Stimulated activated CD8-positive, alpha-beta memory T cell treated with anti-CD3 and anti-CD28 coated beads, Interleukin-4, amount 100 ng/mL, for 48 hours (primary cell): ENCODE measurements around the gene GARS1.

Experiments
- DNase-seq: peaks from one replicate; pipeline ENCODE4 v3.0.0-alpha.2; 2020

Gene GARS1

DNA sequence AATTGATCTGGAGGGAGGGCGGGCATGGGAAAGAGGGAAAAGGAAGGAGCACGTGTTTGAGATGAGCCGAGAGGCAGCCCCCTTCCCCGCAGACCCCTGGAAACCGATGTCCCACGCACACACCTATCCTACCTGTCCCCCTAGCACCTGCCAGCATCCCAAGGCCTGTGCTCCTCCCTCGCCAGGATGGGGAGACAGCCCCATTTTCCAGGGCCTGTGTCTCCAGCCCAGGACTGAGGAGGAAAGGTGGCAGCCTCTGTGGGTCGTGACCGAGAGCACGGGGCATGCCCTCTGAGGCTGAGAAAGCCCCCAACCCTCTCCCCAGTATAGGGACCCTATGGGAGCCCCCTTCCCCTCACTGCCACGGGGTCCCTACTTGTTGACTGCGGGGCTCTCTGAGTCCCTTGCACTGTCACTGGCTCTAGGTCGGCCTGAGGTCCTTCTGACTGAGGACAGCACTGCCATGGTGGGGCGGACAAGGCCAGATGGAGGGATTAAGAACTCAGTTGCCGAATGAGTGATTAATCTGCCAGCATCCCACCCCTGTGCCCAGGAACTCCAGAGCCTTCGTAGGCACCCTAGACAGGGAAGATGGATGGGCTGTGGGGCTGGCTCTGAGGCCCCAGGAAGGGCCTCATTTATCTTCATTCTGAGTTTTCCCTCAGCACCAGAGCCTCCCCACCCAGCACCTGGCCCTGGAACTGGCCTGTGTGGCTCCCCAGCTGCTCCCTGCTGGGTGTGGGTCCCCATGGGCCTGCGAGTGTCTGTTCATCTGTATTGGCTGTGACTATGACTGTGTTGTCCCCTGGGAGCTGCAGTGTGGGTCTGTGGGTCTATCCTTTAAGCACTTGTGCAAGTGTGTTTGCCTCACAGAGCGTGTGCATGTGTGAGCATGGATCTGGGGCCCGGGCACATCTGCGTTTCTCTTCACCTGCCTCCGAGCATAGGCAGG, 61.6 kb downstream of the GARS1 start:
- DNase-seq, result no peak

- DNase-seq, result no peak
These were observed 62.5 kb downstream of the GARS1 start for GRCh38 chr7:30657131-30657530.

DNA sequence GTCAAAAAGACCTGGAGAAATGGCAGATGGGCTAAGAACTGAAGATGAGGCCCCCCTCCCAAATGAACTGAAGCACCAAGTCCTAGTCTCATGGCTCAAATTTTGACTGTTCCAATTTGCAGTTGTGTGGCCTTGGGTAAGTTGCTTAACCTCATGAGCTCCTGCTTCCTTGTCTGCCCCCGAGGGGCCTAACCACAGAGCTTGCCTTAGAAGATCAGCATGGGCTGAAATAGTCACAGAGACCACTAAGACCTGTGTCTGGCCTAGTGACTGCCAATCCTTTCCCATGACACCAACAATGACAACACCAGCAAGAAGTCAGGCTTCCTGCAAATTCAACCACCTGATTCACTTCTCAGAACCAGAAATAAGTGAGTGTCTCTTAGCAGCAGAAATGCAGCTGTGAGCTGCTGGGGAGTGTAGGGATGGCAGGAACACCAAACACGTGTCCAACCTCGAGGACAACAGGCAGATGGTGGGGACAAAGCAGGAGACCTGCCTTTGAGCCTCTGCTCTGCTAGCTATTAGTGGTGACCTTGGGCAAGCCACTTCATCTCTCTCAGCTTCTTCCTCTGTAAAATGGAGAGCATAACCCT, 63.9 kb downstream of the GARS1 start:
- DNase-seq, result no peak

- no peak for DNase-seq
These were observed 64.6 kb downstream of the GARS1 start for GRCh38 chr7:30659312-30659711.

DNA sequence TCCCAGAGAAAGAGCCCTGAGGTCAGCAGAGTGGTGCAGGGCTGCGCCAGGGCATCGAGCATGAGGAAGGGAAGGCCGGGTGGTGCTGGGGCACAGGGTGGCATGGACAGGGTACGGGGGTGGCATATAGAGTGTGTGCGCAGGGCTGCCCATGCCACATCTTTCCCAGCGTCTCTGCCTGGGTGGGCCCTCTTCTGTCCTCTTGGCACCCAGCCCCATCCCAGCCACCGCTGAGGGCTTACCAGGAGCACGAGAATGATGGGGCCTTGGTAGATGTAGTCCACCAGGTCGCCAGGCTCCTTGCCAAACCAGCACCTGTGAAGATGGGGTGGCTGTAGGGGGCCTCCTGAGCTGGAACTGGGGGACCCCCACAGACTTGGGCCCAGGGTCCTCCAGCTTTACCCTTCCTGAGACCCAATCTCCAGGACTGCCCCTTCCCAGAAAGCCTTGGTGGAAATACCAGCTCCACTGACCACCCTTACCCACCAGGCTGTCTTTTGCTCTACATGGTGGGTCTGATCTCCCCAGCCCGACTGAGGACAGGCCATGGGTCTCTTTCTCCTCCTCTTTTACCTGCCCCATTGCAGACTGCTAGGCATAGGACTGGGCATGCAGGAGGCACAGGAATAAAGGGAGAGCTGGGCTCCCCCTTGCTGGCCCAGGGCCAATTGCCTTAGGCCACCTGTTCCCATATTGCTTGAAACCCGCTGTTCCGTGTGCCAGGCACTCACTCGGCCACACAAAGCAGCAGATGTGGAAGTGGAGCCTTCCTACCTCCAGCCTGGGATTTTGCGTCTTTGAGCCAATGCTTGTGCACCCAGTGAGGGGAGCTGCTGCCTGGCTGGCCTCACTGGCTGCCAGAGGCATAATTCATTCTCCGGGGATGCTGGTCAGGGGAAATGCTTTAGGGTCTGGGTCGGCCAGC, 65.9 kb downstream of the GARS1 start:
- DNase-seq, result no peak

DNA sequence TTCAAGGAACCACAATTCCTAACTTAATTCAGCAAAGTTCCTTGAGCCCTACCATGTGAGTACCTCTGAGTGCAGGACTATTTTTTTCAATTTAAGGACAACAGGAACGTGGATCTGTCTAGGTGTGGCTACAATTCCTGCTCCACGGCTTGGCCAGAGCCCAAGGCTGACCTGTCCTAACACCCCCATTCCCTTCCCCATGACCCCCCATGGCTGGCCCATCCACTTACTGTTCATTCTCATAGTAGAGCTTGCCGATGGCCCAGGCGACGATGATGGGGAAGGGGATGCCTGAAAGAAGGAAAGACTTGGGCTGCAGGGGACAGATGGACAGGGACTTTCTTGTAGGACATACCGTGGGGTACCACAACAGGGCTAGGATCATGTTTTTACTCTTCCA, 67.2 kb downstream of the GARS1 start:
- DNase-seq, result no peak

DNA sequence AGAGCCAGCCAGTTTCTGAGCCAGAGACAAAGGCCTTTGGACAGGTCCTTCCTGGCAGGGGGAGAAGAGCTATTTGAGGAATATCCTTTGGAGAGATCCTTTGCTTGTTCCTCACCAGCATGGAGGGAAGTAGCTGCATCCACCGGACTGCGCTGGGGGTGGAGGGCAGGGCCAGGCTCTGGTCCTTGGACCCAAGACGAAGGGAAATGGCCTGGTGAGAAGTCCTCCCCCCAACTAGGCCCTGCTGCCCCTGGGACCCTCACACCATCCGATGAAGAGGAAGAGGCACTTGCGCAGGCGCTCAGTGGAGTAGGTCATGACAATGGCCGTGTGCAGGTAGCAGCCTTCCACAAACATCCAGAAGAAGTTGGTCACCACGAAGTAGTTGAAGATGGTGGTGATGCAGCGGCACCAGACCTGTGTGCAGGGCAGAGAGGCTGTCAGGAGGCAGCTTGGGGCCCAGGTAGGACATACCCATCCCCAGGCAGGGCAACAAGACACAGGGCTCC, 67.8 kb downstream of the GARS1 start:
- no peak for DNase-seq

DNA sequence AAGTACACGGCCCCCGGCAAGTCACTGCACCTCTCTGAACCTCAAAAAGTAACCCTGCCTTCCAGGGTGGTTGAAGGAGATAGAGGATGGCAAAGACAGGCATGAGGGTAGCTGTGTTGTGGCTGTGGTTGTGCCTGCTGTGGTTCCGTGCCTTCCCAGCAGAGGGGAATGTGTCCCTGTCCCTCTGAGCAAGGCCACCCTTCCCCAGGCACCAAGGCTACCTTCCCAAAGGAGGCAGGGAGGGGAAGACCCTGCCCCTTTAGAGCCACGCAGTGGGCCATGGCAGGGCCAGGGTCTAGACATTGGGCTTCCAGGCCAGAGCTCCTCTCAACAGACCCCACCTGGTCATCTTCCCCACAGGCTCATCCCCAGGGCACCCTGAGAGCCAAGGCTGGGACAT, 68.7 kb downstream of the GARS1 start:
- DNase-seq, result no peak

DNA sequence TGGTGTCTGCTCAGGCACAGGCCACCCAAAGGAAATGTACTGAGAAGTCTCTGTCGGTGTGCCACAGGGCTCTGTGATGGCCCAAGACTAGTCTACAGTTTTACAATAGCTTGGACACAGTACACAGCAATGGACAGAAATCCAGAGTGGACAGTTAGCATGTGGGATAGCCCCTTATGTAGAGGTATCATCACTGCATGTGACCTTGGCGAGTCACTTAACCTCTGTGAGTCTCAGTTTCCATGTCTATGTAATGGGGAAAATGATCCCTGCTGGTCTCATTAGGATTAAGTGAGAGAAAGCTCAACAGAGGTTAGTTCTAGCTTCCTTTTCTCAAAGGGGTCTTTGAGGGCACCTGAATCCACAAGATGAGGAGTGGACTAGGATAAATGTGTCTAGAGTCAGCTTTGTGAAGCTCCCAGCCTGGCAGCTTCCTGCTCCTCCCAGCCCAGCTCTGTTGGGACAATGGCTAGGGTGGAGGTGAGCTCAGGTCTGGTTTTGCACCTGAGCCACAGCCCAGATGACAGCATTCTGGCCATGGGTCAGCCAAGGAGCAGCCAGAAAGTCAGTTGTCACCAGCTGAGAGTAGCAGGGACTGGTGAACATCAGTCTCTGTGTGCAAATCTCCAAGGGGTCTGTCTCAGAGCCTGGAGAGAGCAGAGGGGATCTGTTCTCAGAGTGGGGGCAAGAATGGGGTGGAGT, 69.7 kb downstream of the GARS1 start:
- DNase-seq, result no peak

DNA sequence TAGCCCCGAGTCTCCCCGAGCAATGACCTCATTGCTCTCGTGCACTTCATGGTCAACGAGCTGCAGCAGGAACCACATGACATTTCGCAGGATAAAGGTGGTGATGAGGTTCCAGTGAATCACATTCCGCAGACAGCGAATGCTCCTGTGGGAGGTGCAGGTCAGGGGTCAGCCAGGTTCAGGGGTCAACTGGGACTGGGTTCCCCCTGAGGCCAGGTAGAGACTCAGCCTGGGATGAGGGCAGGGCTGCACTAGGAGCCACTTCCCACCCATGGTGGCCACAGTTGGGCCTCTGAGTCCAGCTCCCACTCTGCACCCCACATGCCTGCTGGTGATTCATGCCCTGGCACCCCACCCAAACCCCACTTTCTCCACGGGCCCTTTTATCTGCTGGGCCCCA, 70.4 kb downstream of the GARS1 start:
- DNase-seq, result no peak

DNA sequence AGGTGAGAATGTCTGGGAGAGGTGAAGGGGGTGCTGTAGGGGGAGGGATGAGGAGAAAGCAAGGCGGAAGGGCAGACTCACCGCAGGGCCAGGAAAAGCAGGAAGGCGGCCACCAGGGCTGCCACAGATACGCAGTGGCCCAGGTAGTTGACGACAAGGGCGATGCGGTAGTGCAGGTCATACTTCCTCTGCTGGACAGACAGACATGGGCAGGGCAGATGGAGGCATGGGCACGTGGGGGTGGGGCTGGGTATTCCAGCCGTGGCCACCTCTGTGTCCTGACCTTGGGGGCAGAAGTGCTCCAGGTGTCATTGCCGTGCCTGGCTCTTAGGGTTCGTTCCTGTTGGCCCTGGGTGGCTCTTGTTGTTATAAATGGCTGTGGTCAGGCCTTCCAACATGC, 70.8 kb downstream of the GARS1 start:
- DNase-seq, result no peak

DNA sequence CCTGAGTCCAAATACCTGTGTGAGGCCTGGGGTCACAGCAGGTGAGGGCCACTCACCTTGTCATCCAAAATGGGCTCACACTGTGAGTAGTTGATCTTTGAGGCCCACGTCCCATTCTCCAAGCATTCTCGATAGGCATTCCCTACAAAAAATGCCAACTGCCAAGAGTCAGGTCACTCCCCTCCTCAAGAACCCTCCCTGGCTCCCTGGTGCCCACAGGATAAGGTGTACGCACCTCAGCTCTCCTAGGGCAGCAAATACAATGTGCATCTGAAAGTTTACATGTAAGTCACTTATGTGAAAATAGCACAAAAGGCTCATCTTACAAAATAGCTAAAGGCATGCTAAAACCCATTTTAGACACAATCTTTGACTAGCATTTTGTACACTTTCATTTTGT, 72.5 kb downstream of the GARS1 start:
- no peak for DNase-seq

DNA sequence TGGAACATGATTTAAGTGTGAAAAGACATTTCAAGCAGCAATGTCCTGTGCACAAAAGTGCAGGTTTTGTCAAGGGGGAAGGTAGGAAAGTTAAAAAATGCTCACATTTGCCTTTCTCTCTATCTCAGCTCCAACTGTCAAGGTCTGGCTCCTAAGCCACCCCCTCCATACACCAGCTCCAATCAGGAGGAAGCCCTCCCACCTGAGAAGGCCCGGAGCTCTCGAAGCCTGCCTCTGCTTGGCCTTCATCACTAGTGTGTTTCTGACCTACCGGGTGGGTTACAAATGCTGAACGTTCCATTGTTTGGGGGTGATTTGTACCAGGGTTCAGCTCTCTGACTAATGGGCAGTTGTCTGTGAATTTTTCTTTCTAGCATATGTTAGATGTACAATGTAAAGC, 73.4 kb downstream of the GARS1 start:
- no peak for DNase-seq

DNA sequence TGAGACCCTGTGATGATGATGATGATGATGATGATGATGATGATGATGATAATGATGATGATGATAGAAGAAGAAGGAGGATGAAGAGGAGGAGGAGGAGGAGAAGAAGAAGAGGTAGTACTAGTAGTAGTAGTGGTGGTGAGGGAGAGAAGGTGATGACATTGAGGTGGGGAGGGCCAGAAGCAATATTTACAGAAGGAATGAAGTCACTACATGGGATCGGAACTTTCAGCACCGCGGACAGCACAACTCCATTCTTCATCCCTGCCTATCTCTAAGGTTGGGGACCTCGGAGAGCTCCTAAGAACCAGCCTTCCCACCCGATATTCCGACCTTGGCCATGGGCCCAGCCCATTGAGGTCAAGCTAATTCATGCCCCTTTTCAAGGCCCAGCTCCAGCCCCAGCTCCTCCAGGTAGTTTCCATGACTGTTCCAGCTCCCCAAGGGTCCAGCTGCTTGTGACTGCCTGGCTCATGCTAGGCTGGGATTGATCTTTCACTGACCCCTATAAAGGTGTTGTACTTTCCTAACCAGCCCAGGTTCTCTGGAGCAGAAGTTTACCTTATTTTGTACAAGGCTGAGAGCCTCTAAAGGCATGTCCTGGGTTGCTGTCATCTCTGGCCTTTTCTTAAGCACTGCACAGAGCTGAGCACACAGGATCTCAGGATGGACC, 77.3 kb downstream of the GARS1 start:
- DNase-seq, result peak; percentile 34

- no peak for DNase-seq
These were observed 79.7 kb downstream of the GARS1 start for GRCh38 chr7:30674420-30674819.

GRCh38 chr7:30674876-30675275, 80.2 kb downstream of the GARS1 start:
- no peak for DNase-seq

GRCh38 chr7:30678805-30679204, 84.1 kb downstream of the GARS1 start:
- no peak for DNase-seq

GRCh38 chr7:30679664-30680063, 85.0 kb downstream of the GARS1 start:
- no peak for DNase-seq

DNA sequence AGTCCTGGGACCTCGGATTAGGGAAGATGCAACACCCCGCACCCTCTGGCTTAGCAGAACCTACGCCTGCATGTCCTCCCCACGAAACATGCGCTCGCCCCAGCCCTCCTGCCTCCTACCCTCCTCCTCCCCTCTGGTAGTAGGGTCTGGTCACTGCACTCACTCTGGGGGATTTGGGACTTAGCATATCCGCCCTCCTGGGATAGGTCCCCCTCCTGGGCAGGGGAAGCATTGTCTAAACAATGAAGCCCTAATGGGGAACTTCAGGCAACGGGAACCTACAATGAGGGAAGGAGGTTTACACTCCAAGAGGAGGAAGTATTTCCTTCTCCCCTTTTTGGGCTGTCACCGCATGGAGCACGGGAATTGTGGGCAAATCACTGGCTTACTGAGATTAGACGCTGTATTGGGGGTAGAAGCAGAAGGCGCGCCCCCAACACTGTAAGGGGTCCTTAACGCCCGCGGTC, 86.7 kb downstream of the GARS1 start:
- no peak for DNase-seq

GRCh38 chr7:30681815-30682211, 87.1 kb downstream of the GARS1 start:
- DNase-seq, result no peak

DNA sequence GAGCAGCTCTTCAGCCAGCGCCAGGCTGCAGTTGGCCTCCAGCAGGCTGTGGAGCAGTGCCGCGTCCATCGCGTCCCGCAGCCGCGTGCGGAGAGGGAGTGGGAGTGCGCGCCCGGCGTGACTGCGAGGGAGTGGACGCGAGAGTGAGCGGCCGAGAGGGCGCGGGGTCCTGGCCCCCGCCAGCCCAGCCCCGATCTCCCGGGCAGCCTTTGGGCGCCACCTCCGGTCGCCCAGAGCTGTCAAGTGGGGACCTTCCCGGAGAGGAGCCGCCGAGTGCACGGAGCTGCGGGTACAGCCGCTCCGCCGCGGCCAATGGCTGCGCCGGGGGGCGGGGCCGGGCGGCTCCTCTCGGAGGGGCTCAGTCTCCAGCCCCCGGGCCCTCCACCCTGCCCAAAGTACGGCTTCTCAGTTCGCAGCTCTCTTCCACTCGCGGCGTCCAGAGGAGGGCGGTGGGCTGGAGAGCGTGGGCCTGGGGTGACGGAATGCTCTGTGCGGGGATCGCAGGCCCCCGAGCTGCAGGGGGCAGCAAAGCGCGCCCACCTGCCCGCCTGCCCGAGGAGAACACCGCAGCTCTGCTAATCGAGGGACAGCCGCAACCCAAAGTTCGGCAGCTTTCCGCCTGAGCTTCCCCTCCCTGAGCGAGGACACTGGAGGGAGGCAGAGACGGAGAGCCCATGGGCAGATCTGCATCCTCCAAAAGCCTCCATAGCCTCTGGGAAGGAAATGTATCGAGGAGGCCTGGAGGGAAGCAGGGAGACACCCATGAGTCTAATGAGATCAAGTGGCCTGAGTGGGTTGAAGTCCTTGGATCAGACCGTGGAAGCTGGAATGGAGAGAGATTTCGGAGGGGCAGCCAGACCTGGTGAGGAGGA, 87.8 kb downstream of the GARS1 start, which contains the start of gene CRHR2:
Gene CRHR2 (minus strand): TSS at position 245 of the 872 bp plus-strand sequence. CDS start 176 bp downstream, at position 69.
- peak; percentile 59 for DNase-seq
